NT2/D1 (cell line): ENCODE data around the gene TM2D1.
"Not testable (repeated sequence)": the region's sequence is repeated elsewhere in the genome, so short reads cannot be mapped to it uniquely, and the experiment has no call there.

Experiments
- DNase-seq: peaks from one replicate; pipeline ENCODE4 v3.0.0-alpha.2; 2011; ENCODE audit warnings: low read depth, low spot score
- H3K27me3 ChIP-seq: 2 replicates; pipeline ENCODE4 v1.6.0; 2011; ENCODE audit warnings: mild to moderate bottlenecking; ENCODE audit not compliant: insufficient read length, insufficient read depth
- H3K36me3 ChIP-seq: 2 replicates; pipeline ENCODE4 v1.6.1; 2011; ENCODE audit warnings: mild to moderate bottlenecking, low read length, mixed read lengths; ENCODE audit not compliant: insufficient read depth, insufficient read length
- H3K4me1 ChIP-seq: 2 replicates; pipeline ENCODE4 v1.5.1; 2011; ENCODE audit not compliant: insufficient read depth, insufficient read length
- H3K4me3 ChIP-seq: 2 replicates; pipeline ENCODE4 v1.5.1; 2011; ENCODE audit warnings: low read depth; ENCODE audit not compliant: insufficient read length
- H3K9ac ChIP-seq: 2 replicates; pipeline ENCODE4 v1.6.0; 2011; ENCODE audit warnings: low read depth; ENCODE audit not compliant: insufficient read length
- H3K9me3 ChIP-seq: 2 replicates; pipeline ENCODE4 v1.5.1; 2011; ENCODE audit warnings: mild to moderate bottlenecking, low read length; ENCODE audit not compliant: insufficient read depth
- SUZ12 ChIP-seq: IDR thresholded peaks from 2 replicates; pipeline ENCODE4 v1.6.1; 2011; ENCODE audit not compliant: insufficient read length, insufficient read depth; ENCODE audit errors: extremely low read depth
- YY1 ChIP-seq: IDR thresholded peaks from 2 replicates; pipeline ENCODE4 v1.6.1; 2011; ENCODE audit not compliant: insufficient read length, insufficient read depth
- ZNF274 ChIP-seq: IDR thresholded peaks from 2 replicates; pipeline ENCODE4 v1.6.1; 2011; ENCODE audit warnings: mild to moderate bottlenecking, low read depth, low read length

TM2D1 gene

GRCh38 chr1:61680500-61680899 lies 44.4 kb downstream of the TM2D1 start:
- H3K4me3 ChIP-seq: no peak overlapping the region
- H3K9me3 ChIP-seq: no peaks in the 10 kb centered on the region
- H3K27me3 ChIP-seq: no peaks in the 10 kb centered on the region
- DNase-seq: no peak
- no peaks in the 10 kb centered on the region for H3K4me1 ChIP-seq
- no peak for TF ChIP-seq YY1
- TF ChIP-seq SUZ12: no peak
- TF ChIP-seq ZNF274: no peak
- peaks cover 30% of the 10 kb centered on the region for H3K36me3 ChIP-seq
- no peak overlapping the region for H3K9ac ChIP-seq

DNA sequence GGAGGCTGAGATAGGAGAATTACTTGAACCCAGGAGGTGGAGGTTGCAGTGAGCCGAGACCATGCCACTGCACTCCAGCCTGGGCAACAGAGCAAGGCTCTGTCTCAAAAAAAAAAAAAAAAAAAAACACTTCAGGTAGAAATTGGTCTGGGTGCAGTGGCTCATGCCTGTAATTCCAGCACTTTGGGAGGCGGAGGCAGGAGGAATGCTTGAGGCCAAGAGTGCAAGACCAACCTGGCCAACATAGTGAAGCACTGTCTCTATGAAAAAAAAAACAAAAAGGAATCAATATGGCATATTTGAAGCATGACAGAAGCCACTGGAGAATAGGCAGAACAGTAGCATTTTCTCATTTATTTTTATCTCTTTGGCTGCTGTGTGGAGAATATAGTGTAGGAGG lies 48.1 kb downstream of the TM2D1 start:
- peaks cover 14% of the 10 kb centered on the region for H3K36me3 ChIP-seq
- H3K9ac ChIP-seq, H3K4me1 ChIP-seq, H3K4me3 ChIP-seq, DNase-seq, H3K27me3 ChIP-seq, H3K9me3 ChIP-seq: not testable (repeated sequence)

DNA sequence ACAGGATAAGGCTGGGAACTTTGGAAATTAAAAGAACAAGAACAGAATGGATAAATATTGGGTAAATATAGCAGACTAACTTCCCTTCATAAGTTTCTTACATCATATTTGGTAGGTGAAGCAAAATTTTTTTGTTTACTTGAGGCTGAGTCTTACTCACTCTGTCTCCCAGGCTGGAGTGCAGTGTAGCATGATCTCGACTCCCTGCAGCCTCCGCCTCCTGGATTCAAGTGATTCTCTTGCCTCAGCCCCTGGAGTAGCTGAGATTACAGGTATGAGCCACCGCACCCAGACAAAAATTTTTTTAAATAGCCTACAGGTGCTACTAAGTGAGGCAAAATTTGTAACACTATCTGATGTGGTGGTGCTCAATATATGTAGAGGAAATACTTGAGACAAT lies 50.7 kb downstream of the TM2D1 start:
- no peak for TF ChIP-seq ZNF274
- no peak for TF ChIP-seq SUZ12
- DNase-seq: no peak
- Histone ChIP-seq H3K9me3 (no peaks in the 10 kb centered on the region), H3K4me3 (no peak overlapping the region), H3K9ac (no peak overlapping the region), H3K27me3 (no peaks in the 10 kb centered on the region), H3K4me1 (no peaks in the 10 kb centered on the region), H3K36me3 (no peaks in the 10 kb centered on the region)

DNA sequence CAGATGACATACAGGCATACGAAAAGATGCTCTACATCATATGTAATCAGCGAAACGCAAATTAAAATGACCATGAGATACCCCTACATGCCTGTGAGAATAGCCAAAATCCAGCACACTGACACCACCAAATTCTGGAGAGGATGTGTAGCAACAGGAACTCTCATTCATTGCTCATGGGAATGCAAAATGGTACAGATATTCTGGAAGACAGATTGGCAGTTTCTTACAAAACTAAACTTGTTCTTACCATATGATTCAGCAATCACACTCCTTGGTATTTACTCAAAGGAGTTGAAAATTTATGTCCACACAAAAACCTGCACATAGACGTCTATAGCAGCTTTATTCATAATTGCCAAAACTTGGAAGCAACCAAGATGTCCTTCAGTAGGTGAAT lies 52.6 kb downstream of the TM2D1 start:
- Histone ChIP-seq H3K36me3 (no peaks in the 10 kb centered on the region), H3K4me1 (no peaks in the 10 kb centered on the region), H3K9ac (no peak overlapping the region), H3K27me3 (no peaks in the 10 kb centered on the region), H3K4me3 (no peak overlapping the region), H3K9me3 (no peaks in the 10 kb centered on the region)
- TF ChIP-seq SUZ12: no peak
- no peak for TF ChIP-seq YY1
- DNase-seq: no peak

DNA sequence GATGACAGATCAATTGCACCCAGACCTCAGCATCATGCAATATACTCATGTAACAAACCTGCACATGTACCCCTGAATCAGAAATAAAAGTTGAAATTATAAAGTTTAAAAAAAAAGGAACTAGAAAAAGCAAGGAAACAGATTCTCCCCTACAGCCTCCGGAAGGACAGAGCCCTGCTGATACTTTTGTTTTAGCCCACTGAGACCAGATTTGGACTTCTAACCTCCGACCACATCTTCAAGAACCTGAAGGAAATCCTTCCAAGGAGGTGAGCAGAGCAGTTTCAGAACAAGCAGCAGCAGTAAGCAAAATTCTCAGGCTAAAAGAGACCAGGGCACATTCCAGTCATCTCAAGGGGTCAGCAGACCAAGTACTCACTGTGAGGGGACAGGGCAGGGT lies 54.5 kb downstream of the TM2D1 start:
- no peak for DNase-seq
- no peaks in the 10 kb centered on the region for H3K4me1 ChIP-seq

DNA sequence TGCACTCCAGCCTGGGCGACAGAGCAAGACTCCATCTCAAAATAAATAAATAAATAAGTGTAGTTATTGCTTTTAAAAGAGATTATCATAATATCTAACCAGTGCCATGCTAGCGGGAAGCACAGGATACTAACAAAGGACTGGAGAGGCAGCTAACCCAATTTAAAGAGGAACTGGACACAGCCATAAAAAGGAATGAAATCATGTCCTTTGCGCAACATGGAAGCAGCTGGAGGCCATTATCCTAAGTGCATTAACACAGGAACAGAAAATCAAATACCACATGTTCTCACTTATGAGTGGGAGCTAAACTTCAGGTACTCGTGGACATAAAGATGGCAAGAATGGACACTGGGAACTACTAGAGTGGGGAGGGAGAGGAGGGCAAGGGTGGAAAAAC lies 54.9 kb downstream of the TM2D1 start:
- H3K9ac ChIP-seq: no peak overlapping the region
- no peak for TF ChIP-seq YY1
- no peak for TF ChIP-seq ZNF274
- TF ChIP-seq SUZ12: no peak
- no peaks in the 10 kb centered on the region for H3K4me1 ChIP-seq
- H3K27me3 ChIP-seq: no peaks in the 10 kb centered on the region
- H3K9me3 ChIP-seq: no peaks in the 10 kb centered on the region
- DNase-seq: no peak
- no peaks in the 10 kb centered on the region for H3K36me3 ChIP-seq
- no peak overlapping the region for H3K4me3 ChIP-seq

More for the DNA sequence above, 54.5 kb downstream of the TM2D1 start:
- Histone ChIP-seq H3K9me3 (no peaks in the 10 kb centered on the region), H3K36me3 (no peaks in the 10 kb centered on the region), H3K9ac (no peak overlapping the region), H3K4me3 (no peak overlapping the region), H3K27me3 (no peaks in the 10 kb centered on the region)
- no peak for TF ChIP-seq YY1
- TF ChIP-seq ZNF274: no peak
- TF ChIP-seq SUZ12: no peak

DNA sequence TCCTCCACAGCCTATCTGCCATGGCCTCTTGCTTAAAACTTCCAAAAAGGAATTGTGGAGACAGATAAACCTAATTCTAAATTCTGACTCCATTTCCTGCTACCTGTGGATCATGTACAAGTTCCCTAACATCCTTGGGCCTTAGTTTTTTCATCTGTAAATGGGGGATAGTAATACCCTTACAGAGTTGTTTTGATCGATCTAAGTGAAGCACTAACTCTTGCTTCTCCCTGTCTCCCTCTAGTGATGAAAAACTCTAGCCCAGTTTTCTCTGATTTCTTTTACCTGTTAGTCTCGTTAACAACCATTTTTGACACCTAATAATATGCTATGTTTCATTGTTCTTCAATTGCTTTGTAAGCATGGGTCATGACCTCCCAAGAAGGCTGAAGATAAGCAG lies 65.9 kb downstream of the TM2D1 start:
- H3K9ac ChIP-seq: no peak overlapping the region
- no peak for TF ChIP-seq SUZ12
- no peak for TF ChIP-seq ZNF274
- H3K4me3 ChIP-seq: no peak overlapping the region
- no peak for DNase-seq
- no peaks in the 10 kb centered on the region for H3K27me3 ChIP-seq
- H3K9me3 ChIP-seq: no peaks in the 10 kb centered on the region
- no peaks in the 10 kb centered on the region for H3K4me1 ChIP-seq
- H3K36me3 ChIP-seq: no peaks in the 10 kb centered on the region

GRCh38 chr1:61655453-61655852 lies 69.5 kb downstream of the TM2D1 start:
- Histone ChIP-seq H3K9me3 (no peaks in the 10 kb centered on the region), H3K4me3 (no peak overlapping the region), H3K27me3 (no peaks in the 10 kb centered on the region), H3K9ac (no peak overlapping the region), H3K36me3 (no peaks in the 10 kb centered on the region), H3K4me1 (no peaks in the 10 kb centered on the region)
- DNase-seq: no peak
- TF ChIP-seq ZNF274: no peak
- no peak for TF ChIP-seq YY1
- TF ChIP-seq SUZ12: no peak

GRCh38 chr1:61654067-61654466 lies 70.9 kb downstream of the TM2D1 start:
- H3K4me3 ChIP-seq: no peak overlapping the region
- H3K9me3 ChIP-seq: no peaks in the 10 kb centered on the region
- H3K4me1 ChIP-seq: no peaks in the 10 kb centered on the region
- no peaks in the 10 kb centered on the region for H3K36me3 ChIP-seq
- no peaks in the 10 kb centered on the region for H3K27me3 ChIP-seq
- DNase-seq: no peak
- no peak overlapping the region for H3K9ac ChIP-seq
- TF ChIP-seq ZNF274 (no peak), YY1 (no peak), SUZ12 (no peak)
